HG03103 (cell line): ENCODE results near the gene LIN28B.
"Not testable (repeated sequence)": the region's sequence is repeated elsewhere in the genome, so short reads cannot be mapped to it uniquely, and the experiment has no call there.

Experiments
- ATAC-seq: cut with Tn5 transposase; IDR thresholded peaks from one replicate; pipeline ENCODE4 v1.9.1; 2021; ENCODE audit warnings: low read depth; ENCODE audit not compliant: unreplicated experiment

LIN28B gene

DNA sequence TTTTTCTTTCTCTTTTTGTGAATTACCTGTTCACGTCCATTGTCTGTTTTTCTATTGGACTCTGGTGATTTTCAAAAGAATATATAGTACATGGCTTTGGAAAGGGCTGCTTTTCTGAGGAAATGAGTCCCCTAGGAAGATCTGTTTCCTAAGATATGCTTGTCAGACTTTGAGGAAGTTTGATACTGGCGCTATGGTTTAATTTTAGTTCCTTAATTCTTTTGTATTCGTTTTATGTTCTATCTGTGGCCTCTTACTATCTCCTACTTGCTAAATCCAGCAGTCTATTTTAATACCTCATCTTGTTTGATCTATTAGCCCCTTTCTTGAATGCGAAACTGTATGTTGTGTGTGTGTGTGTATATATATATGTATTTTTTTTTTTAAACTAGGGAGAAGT is 101.9 kb downstream of the LIN28B start:
- ATAC-seq, result no peak

DNA sequence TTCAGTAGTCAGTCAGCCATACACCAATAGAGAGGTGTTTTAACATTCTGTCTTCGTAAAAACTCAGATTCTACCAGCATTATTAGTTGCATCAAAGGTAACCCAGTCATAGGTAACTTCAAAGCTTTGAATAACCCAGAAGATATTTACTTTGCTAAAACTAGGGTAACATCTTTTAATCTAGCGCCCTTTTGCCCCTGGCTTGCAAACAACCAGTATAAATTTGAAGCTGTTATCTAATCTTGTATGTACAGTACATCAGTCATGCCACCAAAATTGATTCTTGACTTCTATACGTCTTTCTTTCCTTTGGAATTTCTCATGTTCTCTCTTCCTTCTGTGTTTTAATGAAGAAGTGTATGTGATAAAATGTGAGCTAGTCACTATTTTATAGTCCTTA is 109.3 kb downstream of the LIN28B start:
- ATAC-seq, result no peak

DNA sequence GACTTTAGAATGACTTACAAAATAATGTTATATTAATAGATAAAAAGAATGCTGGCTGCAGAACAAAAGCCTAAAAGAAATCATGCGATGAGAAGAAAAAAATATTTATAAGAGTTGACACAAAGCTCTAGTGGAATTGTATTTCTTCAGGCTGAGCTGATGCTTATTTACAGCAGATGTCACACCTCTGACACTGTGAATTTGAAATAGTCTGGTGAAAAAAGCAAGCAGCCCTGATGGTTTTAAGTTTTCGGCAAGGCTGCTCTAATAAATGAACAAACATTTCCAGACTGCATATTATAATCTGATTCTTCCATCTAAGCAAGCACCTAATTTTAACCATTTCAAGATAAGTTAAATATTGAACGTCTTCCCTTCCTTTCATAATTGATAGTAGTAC is 109.9 kb downstream of the LIN28B start:
- no peak for ATAC-seq

DNA sequence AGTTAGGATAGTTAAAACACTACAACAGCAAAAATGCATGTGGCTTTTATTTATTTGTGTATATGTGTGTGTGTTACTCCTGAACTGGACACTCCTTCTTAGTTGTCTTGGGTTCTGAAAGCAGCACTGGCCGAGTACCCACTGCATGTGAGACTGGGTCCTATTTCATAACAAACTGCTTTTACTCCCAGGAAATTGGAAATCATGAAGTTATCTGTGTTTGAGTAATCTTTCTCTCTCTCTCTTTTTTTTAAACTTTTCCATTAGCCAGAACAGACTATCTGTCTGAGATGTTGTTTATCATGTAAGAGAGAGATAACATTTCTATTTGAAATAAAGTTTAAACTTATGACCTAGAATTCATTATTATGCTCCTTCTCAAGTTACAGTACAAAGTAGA is 110.4 kb downstream of the LIN28B start:
- no peak for ATAC-seq

DNA sequence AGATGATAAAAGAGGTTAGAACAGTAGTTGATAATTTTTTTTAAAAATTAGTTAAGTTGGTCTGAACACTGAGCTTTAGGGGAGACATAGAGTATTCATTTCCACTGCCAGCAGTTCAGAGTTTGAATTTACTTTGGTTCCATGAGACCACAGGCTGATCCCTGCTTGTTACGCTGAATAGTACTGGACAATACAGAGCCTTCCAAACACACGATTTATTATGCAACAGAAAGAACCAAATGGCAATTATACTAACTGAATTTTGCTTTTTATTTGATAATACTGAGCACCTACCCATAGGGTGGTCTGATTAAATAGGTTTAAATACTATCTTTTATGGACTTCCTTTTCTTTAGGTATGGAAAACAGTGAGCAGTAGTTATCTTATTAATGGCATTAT is 111.5 kb downstream of the LIN28B start:
- no peak for ATAC-seq

DNA sequence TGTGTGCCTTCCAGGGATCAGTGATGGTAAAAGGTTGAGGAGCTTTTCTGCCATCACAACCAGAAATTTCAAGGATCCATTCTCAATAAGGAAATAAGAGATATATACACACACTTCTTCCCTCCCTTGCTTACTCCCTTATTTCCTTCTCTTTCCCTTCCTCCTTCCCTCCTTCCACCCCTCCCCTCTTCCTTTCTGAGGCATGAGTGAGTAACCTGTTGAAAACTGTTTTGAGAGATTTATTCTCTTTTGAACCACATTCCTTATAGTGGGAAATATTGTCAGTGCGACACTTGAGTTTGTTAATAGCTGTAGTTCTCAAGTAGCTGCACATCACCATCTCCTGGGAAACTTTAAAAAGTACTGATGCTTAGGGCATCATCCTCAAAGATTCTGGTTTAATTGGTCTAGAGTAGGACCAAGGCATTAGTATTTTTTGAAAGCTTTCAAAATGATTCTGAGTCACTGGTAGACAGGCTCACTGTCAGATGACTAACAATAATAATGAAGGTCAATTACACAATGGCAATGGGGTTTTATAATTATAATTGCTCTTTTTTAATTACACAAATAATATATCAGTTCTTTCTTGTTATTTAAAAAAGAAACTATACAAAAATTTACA is 113.0 kb downstream of the LIN28B start:
- no peak for ATAC-seq

DNA sequence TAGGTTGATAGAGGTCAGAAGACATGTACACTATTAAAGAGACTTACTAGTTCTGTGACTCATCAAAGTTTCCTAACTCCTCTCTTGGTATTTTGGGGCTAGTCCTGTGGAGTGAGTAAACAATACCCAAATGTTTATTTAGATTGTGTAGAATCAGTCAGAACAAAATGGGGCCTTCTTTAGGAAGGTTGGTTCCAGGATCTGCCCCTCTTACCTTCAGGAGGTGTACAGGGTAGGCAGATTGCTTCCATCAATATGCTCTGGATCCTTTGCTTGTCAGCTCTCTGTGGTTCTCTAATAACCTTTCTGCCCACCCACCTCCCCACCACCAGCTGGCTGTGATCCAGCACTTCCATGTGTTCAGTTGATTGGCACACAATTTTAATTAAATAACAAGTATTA is 115.9 kb downstream of the LIN28B start:
- no peak for ATAC-seq

DNA sequence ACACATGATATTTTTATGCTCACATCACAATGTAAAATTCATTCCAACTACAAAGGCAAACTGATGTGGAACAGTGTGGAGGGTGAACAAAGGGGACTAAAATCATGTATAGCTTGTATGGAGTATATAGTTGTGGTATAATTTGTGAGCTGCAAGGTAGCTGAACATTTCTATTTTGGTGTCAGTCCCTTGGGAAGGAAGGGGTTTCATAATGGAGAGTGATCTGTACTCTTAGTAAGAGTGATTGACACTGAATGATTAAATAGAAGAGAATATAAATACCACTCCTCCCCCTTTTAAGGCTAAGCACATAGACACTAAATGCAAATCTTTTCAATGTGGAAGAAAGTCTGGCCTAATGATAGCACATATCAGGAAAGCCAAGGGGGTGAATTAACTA is 118.3 kb downstream of the LIN28B start:
- ATAC-seq, result no peak

DNA sequence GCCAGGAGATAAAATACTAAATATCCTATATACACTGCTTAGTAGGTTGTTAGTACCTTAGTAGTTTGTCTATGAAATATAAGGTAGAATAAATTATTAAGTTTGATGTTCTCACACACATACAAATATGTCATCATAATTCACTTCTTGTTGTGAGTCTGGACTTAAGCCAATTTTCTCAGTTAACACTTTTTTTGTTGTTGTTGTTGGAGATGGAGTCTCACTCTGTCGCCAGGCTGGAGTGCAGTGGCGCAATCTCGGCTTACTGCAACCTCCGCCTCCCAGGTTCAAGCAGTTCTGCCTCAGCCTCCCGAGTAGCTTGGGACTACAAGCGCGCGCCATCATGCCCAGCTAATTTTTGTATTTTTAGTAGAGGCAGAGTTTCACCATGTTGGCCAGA is 119.5 kb downstream of the LIN28B start:
- ATAC-seq, result not testable (repeated sequence)

DNA sequence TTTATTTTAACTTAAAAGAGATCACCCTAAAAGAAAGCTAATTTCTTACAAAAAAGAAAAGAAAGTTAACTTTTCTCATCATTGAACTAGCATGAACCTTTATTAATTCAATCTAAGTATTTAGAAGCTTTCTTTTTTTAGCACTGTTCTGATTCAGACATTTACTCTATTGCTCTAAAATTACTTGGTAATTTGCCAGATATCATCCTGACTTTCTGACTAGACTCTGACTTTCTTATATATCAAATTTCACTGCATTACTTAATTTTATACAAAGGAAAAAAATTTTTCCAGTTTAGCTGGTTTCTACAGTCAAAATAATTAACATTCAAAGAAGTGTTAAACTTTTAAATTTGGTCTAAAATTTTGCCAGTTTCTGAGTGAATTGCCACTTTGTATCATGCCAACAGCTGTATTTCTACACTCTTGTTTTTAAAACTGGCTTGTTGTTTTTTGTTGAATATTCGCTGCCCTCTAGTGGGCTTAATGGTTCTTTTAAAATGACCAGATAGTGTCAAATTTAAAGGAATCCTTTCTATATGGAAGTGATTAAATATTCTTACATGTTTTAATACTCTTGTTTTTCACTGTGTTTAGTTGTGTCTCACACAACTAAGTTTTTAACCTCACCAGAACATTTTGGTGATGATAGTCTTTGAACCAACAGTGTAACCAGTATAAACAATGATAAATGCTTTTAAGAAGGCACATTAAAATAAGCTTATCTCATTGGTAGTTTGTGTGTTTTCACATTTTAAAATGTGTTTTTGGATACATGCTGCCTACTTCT is 120.9 kb downstream of the LIN28B start:
- no peak for ATAC-seq

DNA sequence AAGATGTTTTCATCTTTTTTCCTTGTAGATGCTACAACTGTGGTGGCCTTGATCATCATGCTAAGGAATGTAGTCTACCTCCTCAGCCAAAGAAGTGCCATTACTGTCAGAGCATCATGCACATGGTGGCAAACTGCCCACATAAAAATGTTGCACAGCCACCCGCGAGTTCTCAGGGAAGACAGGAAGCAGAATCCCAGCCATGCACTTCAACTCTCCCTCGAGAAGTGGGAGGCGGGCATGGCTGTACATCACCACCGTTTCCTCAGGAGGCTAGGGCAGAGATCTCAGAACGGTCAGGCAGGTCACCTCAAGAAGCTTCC is 121.4 kb downstream of the LIN28B start:
- no peak for ATAC-seq

DNA sequence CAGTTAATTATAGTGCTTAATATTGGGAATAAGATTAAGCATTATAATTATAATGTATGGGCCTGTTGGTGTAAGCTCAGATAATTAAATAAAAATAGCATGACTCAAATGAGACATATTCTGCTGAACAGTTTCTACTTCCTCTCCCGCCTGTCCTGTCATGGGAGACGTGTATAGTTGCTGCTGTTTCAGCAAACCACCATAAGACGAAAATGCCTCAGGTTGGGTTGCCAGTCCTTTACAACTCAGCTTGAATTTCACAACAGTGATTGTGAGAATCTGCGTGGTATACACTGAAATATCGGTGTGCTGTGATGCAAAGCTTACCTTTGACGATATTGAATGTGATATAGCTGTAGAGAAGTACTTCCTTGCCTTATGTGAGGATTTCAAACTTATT is 123.4 kb downstream of the LIN28B start:
- no peak for ATAC-seq

DNA sequence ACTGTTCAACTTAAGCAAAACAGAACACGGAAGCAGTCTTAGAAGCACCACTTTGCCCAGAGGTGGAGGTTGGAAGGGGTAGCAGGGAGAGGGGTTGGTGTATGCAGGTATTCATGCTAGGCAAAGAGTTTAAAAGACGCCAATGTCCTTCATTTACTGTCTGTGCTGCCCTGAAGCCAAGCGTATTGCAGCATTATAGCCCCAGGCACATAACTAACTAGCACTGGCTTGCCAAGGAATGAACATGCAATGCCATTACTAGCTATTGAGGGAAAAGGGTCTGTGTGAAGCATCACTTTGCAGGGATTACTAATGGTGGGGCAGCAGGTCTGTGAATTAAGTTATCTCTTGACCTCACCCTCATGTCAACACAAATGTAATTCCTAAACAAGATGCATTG is 124.8 kb downstream of the LIN28B start:
- not testable (repeated sequence) for ATAC-seq

DNA sequence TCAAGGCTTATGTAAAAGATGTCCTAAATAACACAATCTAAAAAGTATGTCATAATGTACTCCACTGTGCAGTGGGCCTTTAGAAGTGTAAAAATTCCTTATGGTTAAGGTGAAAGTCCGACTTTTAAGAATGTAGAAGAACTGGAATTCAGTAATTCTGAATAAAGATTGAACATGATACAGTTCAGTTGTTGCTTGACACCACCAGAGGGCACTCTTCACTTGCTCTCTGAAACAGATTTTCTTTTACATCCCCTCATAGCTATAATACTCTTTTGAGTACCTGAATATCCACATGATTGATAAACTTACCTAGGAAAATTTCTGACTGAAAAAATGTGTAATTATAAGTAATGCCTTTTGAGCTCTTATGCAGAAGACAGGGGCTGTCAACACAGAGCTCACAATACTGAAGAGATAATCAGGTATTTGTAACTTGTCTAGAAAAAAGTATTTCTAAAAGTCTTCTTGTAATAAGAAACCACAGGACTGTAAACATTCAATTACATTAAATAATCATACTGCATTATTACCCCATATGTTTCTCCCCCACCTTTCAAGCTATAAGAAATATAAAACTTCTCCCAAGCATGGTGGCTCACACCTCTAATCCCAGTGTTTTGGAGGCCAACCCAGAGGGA is 130.8 kb downstream of the LIN28B start:
- ATAC-seq, result peak; percentile 77

DNA sequence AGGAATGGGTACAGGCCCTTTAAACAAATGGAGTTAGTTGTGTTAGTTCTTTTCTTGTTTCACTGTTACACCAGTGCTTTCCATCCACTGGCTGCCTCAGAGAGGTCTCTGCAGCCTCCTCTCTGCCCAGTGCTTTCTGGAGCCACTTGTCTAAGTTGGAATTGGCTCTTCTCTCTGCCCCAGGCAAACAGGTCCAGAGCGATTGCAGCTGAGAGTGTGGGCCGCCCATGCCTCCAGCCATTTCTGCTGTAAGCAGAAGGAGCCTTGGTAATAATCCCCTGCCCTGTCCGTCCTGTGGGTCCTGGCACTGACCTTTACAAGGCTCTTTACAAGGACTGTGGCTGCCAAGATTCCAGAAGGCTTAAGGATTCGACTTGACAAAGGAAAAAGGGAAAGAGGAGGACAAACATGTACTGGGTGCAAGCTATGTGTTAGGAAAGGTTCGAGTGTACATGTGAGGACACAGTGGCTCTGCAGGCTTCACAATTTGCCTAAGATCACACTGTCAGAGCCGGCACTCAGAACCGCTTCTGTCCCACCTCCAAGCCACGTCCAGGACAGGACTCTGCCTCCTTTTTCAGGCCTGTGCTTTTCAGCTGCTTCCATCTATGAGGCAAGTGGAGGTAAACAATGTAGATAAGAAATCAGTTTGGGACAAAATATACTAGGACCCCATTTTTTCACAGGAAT is 134.4 kb downstream of the LIN28B start:
- ATAC-seq, result no peak

DNA sequence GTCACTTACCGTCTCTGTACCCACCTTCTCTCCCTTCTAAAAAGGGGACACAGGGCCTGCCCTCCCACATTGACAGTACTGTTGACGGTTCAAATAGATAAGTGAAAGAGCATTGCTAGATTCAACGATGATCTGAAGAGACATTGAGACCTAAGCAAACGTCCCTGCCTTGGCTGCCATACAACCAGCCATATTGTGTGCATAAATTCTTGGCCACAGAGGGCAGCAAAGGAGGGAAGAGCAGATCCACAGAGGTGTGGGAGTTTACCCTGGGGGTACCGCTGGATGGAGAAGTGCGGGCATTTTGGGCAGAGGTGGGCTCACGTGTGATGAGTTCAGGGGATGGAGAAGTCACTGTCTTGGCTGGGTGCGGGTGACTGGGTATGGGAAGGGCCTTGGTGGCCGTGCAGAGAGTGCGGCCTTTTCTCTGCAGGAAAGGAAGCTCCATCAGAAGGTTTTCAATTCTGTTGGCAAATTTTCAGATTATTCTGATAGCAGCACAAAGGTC is 137.3 kb downstream of the LIN28B start:
- ATAC-seq, result no peak

DNA sequence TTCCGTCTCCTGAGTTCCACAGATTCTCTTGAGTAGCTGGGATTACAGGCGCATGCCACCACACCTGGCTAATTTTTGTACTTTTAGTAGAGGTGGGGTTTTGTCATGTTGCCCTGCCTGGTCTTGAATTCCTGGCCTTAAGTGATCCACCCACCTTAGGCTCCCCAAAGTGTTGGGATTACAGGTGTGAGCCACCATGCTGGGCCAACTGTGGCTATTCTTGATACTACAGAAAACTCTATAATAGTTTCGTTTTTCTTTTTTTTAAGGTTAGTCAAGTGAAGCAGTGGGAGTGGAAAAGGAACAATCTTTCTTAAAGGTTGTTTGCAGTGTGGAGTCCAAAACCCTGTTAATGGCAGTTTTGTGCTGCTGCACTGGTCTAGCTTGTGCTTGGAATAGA is 138.2 kb downstream of the LIN28B start:
- ATAC-seq, result no peak

DNA sequence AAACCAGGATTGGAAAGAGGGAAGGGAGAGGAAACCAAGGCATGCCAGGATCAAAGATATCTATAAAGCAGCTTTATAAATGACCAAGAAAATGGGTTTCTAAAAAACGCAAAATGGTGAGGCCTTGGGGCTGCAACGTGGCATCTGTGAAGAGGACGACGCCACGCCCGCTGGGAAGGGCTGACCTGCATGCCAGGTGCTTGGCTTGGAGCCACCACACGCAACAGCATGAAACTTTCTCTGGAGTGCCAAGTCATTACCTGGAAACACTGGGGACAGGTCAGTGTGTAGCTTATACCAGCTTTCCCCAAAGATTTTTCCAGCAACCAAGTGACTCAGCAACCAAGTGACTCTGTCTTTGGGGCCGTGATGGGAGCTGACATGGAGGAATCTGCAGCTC is 140.4 kb downstream of the LIN28B start:
- no peak for ATAC-seq

DNA sequence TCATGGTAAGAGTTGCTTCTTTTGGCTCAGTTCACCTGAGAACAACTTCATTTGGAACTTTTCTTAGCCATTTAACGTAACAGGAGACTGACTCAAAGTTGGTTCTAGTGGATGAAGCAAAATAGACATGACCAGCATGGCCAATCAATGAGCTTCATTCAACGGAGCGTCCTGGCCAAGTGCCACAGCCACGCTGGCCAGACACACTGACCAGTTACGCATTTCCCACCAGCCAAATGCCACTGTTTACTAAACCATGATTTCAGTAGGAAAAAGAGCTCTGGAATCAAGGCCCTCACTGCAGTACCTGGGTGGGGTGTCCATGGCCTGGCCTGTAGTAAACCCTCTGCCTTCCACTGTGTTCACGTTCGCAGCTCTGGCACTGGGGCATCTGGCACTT is 142.5 kb downstream of the LIN28B start:
- ATAC-seq, result no peak

DNA sequence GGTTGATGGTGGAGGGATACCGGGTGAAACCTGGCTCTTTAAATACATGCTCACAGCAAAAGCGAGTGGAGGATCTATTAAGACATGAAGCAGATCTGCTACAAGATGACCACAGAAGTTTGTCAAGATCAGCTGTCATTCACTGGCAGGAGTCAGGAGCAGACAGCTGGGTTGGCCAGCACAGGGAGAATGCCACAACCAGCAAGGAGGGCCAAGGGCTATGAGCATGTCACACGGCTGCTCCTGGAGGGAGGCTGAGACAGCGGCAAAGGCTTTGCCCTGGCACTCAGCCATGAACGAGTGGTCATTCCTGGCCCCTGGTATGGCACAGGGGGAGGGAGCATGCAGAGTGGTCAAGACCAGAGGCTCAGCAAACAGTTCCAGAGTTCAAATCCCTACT is 145.3 kb downstream of the LIN28B start:
- no peak for ATAC-seq

DNA sequence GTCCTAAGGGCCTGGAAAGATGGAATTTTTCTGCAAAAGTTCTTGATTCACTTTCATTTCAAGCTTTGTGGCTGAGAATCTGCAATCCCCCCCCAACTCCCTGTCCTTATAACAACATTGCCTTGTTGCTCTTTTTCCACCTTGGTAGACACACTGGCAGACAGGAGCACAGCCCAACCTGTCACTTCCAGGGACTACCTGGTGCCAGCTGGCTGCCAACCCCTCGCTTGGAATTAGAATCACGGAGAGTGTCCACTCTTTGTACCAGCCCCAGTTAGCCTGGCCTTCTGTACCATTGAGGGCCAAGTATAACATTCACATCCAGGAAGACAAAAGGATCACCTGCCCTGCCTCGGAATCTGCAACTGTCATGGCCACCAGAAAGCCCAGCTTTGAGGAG is 148.2 kb downstream of the LIN28B start:
- no peak for ATAC-seq
